Choroid plexus epithelial cell (primary cell): Measurements from ENCODE around the gene GPR39.

ENCODE experiments used
- DNase-seq: peaks from one replicate; pipeline ENCODE4 v3.0.0-alpha.2; 2010; ENCODE audit warnings: low read depth
- H3K4me3 ChIP-seq: 2 replicates; pipeline ENCODE4 v1.5.1; 2011; ENCODE audit warnings: low read depth, mild to moderate bottlenecking, control low read depth, low read length, moderate library complexity
- TF ChIP-seq, protein P1 (sequence below): conservative IDR thresholded peaks from 2 replicates; pipeline ENCODE4 v1.5.1; 2011; ENCODE audit warnings: low read depth, mild to moderate bottlenecking, control low read depth, inconsistent platforms, low read length, moderate library complexity

GPR39 gene

DNA sequence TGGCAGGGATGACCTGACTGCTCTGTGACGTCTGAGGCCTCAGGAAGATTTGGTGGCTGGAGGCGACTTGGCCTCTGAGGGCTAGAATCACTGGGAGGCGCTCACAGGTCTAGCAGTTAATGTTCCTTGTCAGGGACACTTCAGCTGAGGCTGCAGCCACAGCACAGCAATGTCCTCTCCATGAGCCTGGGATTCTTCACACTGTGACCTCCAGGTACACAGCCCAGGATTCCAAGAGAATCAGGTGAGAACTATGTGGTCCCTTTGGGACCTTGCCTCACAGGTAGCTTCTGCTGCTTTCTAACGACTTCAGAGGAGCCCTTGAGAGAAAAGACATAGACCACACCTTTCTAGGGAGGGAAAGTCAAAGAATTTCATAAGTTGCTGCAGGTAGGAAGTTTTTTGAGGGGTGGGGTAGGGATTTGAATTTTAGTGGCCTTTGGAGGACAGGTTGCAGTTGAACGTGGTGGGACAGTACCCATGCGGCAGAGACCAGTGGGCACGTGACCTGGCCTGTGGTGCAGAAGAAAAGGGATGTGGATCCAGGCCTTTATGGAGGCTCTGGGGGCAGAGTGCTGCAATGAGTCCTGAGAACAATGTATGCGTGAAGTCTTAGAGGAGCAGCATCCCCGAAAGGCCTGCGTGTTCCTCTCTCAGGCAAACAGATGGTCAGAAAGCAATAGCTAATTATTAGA lies 167.2 kb downstream of the GPR39 start:
- DNase-seq: no peak
- TF ChIP-seq, protein P1, sequence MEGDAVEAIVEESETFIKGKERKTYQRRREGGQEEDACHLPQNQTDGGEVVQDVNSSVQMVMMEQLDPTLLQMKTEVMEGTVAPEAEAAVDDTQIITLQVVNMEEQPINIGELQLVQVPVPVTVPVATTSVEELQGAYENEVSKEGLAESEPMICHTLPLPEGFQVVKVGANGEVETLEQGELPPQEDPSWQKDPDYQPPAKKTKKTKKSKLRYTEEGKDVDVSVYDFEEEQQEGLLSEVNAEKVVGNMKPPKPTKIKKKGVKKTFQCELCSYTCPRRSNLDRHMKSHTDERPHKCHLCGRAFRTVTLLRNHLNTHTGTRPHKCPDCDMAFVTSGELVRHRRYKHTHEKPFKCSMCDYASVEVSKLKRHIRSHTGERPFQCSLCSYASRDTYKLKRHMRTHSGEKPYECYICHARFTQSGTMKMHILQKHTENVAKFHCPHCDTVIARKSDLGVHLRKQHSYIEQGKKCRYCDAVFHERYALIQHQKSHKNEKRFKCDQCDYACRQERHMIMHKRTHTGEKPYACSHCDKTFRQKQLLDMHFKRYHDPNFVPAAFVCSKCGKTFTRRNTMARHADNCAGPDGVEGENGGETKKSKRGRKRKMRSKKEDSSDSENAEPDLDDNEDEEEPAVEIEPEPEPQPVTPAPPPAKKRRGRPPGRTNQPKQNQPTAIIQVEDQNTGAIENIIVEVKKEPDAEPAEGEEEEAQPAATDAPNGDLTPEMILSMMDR: no peak
- no peak overlapping the region for H3K4me3 ChIP-seq

DNA sequence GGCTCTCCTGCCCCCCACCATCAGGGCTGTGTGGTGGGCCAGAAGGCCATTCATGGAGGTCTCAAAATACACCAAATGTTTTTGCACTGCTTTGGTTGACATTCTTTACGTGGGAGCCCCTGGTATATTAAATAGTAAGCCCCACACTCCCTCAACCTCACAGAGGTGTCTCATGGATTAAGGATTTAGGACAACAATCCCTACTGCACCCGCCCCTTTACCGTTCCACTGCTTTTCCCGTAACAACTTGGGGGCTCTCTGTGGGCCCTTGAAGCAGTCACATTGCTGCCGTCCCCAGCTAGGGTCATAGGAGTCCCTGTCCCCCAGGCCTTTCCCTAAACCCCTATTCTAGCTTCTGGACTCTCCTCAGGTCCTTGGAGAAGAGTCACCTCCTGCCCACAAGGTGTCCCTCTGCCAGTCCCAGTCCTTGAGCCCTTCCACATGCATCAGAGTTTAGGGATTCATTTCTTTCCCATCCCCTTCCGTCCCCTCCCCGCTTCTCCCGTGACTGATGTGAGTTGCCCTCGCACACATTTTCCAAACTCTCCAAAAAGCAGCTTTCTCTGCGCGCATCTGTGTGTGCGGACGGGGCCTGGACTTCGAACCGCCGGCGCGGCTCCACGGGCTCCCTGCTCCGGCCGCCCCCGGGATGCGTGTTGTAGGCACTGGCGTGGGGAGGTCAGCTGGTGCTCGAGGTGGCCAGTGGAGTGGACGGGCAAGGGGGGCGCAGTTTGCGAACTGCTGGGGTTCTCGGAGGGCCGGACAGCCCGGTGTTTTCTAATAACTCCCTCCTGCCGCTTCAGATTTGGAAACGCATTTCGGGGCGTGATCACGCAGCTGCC lies 168.6 kb downstream of the GPR39 start:
- H3K4me3 ChIP-seq: no peak overlapping the region
- DNase-seq: no peak
- TF ChIP-seq, protein P1: no peak

DNA sequence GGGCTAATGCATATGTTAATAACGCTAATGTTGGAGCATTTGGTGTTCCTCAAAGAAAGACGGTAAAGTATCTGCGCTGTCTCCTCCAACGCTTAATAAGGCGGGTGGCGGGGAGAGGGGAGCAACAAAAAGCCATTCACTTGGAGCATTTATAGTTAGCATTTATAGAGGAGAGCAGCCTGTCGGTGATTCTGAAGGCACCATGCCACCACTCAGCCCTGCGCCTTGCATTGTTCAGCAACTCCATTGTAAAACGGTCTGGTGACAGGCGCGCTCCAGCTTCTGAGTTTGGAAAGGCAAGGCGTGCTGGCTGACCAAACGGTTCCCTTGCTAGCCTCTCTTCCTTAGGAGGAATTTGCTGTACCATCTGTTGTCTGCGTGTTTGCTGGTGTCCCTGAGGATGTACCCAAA lies 169.5 kb downstream of the GPR39 start:
- DNase-seq: no peak
- H3K4me3 ChIP-seq: no peak overlapping the region
- TF ChIP-seq, protein P1: no peak

DNA sequence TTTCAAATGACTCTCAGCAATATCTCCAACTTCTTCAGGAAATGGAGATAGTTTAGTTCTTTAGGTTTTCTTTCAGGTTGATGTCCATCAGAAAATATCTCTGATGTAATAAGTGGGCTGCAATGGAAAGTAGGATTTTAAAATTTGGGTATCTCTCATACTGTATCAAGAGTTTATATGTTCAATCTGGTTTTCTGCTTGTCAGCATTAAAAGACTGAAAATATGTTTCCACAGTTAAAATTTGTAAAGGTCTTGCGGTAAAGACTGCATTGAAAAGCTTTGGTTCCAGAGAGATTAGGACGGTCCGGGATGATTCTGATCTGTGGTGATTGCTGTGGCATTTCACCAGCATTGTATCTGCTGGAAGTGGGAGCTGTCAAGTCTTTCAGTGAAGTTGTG lies 170.2 kb downstream of the GPR39 start:
- no peak overlapping the region for H3K4me3 ChIP-seq
- TF ChIP-seq, protein P1: no peak
- no peak for DNase-seq

DNA sequence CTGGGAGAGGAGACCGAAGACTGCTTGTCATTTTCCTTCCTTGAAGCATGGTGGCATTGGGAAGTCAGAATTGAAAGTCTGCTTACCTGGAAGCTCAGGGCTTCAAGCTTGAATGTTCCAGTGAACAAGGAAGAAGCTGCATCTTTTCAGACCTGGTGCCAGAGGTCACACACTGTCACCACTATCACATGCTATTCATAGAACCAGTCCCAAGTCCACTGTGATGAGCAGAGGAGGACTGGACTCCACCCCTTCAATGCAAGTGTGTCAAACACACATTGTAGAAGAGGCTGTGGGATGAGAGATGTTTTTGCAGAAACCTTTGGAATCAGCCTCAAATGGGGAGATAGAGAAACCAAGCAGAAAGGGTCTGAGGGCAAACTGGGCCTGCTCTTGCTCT lies 172.0 kb downstream of the GPR39 start:
- TF ChIP-seq, protein P1: no peak
- no peak for DNase-seq
- H3K4me3 ChIP-seq: no peak overlapping the region

DNA sequence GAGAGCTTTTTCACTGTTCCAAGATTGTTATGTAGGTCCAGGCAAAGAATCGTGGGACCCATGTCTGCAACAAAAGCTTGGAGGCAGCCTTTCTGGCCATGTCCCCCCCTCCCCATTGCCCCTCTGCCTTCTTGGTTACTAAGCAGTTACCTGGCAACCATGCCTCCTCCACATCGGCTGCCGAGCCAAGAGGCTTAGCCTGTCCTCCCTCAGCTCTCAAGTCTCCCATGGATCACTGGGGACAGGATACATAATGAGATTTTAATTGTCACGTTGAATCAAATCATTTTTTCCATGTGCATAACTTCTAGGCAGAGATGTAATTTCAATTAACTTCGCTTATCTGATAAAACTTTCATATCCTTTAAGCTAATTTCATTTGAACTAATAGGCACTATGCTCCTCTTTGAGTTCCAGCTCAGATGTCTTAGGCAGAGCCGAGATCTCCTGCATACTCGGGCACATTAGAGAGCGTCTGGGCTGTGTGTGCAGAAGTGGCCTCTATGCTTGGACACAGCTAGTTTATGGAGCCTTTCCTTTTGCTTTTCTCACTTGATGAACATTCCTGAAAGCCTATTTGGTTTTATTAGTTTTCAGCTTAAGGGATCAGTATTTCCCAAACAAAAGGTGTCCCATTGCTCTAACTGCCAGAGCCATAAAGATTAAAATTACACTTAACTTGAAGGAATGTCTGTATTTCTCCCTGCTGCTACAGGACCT lies 172.7 kb downstream of the GPR39 start:
- DNase-seq: no peak
- no peak overlapping the region for H3K4me3 ChIP-seq
- TF ChIP-seq, protein P1: no peak
